Measurements from ENCODE around the gene ZFAND6.

DNA sequence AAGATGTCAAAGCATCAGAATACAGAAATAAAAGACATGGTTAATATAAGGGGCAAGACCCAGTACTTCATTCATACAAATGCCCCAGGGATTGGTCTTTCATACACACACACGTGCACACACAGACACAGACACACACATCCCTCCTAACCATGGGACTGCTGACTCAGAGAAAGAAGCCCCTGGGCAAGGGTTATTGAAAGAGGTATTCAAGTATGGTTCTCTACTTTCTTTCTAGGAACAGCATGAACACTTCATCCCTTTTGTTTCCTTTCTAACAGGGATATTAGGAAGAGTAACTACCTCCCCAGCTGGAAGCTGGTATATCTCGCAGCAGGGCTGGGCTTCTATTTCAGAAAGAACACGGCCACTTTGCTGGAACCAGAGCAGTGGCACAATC, 33.2 kb upstream of the ZFAND6 start:
- TF ChIP-seq, protein P1, sequence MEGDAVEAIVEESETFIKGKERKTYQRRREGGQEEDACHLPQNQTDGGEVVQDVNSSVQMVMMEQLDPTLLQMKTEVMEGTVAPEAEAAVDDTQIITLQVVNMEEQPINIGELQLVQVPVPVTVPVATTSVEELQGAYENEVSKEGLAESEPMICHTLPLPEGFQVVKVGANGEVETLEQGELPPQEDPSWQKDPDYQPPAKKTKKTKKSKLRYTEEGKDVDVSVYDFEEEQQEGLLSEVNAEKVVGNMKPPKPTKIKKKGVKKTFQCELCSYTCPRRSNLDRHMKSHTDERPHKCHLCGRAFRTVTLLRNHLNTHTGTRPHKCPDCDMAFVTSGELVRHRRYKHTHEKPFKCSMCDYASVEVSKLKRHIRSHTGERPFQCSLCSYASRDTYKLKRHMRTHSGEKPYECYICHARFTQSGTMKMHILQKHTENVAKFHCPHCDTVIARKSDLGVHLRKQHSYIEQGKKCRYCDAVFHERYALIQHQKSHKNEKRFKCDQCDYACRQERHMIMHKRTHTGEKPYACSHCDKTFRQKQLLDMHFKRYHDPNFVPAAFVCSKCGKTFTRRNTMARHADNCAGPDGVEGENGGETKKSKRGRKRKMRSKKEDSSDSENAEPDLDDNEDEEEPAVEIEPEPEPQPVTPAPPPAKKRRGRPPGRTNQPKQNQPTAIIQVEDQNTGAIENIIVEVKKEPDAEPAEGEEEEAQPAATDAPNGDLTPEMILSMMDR (IDR thresholded peaks at IDR 0.05; ENCODE audit: poor library complexity, severe bottlenecking): no peak
- no peak for TF ChIP-seq EZH2 (IDR thresholded peaks at IDR 0.05; ENCODE audit: borderline replicate concordance, insufficient read depth, low read length, poor library complexity, severe bottlenecking)
- no peak for TF ChIP-seq RAD21 (conservative IDR thresholded peaks at IDR 0.05)
- TF ChIP-seq MXI1 (conservative IDR thresholded peaks at IDR 0.05; ENCODE audit: poor library complexity, severe bottlenecking): no peak
- TF ChIP-seq TAF1 (IDR thresholded peaks at IDR 0.05; ENCODE audit: low read depth): no peak
- TF ChIP-seq, protein P2, sequence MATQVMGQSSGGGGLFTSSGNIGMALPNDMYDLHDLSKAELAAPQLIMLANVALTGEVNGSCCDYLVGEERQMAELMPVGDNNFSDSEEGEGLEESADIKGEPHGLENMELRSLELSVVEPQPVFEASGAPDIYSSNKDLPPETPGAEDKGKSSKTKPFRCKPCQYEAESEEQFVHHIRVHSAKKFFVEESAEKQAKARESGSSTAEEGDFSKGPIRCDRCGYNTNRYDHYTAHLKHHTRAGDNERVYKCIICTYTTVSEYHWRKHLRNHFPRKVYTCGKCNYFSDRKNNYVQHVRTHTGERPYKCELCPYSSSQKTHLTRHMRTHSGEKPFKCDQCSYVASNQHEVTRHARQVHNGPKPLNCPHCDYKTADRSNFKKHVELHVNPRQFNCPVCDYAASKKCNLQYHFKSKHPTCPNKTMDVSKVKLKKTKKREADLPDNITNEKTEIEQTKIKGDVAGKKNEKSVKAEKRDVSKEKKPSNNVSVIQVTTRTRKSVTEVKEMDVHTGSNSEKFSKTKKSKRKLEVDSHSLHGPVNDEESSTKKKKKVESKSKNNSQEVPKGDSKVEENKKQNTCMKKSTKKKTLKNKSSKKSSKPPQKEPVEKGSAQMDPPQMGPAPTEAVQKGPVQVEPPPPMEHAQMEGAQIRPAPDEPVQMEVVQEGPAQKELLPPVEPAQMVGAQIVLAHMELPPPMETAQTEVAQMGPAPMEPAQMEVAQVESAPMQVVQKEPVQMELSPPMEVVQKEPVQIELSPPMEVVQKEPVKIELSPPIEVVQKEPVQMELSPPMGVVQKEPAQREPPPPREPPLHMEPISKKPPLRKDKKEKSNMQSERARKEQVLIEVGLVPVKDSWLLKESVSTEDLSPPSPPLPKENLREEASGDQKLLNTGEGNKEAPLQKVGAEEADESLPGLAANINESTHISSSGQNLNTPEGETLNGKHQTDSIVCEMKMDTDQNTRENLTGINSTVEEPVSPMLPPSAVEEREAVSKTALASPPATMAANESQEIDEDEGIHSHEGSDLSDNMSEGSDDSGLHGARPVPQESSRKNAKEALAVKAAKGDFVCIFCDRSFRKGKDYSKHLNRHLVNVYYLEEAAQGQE (IDR thresholded peaks at IDR 0.05; ENCODE audit: borderline replicate concordance): no peak
- TF ChIP-seq EP300 (conservative IDR thresholded peaks at IDR 0.05; ENCODE audit: poor library complexity, severe bottlenecking): no peak
- no peak for TF ChIP-seq POLR2AphosphoS5 (IDR thresholded peaks at IDR 0.05)
- no peak for TF ChIP-seq SMC3 (conservative IDR thresholded peaks at IDR 0.05; ENCODE audit: poor library complexity)
